ENCODE measurements around the gene SELENOI.
"Not testable (repeated sequence)": the region's sequence is repeated elsewhere in the genome, so short reads cannot be mapped to it uniquely, and the experiment has no call there.

Gene SELENOI

DNA sequence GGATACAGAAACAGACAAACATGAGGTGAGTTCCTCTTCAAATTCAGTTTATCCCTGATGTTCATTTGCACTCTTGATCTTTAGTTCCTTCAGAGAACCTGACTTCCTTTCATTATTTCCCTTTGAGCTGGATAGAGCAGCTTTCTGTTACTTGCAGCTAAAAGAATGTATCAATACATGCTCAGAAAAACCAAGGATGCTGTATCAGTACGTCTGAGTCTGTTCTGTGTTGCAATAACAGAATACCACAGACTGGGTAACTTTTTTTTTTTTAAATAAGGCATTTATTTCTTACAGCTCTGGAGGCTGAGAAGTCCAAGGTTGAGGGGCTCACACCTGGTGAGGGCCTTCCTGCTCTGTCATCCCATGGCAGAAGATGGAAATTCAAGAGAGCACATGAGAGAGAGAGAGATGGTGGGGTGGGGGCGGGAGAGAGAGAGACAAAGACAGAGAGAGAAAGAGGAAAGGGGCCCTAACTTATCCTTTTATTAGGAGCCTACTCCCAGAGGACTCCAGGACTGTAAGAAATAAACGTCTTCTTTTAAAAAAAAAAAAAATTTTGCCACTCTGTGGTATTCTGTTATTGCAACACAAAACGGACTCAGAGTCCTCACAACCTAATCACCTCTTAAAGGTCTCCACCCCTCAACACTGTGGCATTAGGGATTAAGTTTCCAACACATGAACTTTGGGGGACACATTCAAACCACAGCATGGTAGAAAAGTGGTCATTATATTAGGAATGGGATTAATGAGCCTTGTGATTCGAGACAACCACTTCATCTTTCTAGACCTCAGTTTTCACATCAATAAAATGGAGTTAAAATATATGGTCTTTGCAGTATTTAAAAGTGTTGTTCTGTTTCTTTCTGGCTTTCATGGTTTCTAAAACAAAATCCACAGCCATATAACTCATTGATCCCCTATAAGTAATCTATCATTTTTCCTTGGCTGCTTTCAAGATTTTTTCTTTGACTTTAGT, 18.4 kb upstream of the SELENOI start:
- no peak for FAIRE-seq

DNA sequence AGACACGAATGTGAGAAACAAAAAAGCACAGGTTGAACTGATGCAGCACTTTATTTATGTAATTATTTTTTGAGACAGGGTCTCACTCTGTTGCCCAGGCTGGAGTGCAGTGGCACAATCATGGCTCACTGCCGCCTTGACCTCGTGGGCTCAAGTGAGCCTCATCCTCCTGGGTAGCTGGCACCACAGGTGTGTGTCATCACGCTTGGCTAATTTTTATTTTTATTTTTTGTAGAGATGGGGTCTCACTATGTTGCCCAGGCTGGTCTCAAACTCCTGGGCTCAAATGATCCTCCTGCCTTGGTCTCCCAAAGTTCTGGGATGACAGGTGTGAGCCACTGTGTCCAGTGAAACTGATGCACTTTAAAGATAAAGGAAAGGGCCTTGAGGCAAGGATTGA, 16.9 kb upstream of the SELENOI start:
- not testable (repeated sequence) for FAIRE-seq

DNA sequence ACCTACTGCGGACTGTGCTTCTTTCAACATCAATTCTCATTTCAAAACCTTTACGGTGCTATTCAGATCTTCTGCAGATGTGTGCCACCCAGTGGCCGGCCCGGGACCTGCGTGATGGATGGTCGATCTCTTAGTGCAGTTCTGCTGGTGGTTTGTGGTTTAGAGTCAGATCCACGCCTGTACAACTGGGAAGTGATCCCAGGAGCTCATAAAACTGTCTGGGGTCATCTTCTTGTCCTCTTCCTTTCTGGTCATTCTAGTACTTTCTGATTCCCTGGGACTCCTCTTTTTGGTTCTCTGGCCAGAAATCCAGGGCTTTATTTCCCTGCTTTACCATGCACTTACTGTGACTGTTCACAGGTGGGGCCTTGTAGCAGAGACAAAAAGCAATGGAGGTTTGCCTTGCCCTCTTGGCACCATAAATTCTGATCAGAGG, 15.8 kb upstream of the SELENOI start:
- FAIRE-seq, result peak; percentile 83

DNA sequence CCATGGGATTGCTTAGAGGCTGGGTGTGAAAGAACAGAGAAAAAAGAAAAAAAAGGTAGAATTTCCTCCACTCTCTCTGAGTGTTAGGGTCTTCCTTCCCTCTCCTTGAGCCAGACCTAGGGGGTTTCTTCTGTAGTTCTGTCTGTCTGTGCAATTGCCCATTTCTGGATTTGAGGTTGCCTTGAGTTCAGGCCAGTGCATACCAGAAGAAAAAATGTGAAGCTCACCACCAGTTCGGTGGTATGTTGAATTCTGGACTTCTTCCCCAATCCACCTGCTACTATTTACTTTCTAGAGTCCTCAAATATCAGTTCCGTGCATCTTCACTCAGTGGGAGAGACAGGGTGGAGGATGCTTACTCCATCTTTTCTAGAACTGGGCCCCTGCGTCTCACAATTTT, 15.3 kb upstream of the SELENOI start:
- FAIRE-seq, result no peak

DNA sequence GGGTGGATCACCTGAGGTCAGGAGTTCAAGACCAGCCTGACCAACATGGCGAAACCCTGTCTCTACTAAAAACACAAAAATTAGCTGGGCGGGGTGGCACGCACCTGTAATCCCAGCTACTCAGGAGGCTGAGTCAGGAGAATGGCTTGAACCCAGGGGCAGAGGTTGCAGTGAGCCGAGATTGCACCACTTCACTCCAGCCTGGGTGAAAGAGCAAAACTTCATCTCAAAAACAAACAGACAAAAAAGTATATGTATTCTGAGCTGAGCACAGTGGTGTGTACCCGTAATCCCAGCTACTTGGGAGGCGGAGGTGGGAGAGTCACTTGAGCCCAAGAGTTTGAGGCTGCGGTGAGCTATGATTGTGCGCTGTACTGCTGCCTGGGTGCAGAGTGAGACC, 14.6 kb upstream of the SELENOI start:
- FAIRE-seq, result not testable (repeated sequence)

DNA sequence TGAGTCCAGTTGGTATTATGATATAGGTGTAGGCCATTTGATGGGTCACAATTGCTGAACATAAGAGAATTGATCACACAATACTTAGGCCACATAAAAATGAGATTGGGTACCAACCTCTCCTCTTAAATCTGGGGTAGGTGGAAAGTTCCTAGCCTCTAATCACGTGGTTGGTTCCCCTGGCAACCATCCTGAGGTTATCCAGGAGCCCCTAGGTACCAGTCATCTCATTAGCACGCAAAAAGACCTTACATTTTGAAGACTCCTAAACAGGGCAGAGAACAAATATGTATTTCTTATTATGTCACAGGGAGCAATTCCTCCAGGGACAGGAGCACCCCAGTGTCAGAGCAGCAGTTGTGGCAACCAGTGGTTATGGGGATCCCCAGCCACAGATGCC, 12.7 kb upstream of the SELENOI start:
- no peak for FAIRE-seq

DNA sequence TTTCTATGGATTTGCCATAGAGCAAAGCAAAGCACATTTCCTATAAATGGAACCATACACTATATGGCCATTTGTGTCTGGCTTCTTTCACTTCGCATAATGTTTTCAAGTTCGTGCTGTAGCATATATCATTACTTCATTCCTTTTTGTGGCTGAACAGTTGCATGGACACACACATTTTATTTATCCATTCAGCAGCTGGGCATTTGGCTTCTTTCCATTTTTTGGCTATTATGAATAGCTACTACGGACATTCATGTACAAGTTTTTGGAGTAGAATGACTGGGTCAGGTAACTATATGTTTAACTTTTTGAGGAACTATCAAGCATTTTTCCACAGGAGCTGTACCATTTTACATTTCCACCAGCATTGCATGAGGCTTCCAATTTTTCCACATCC, 10.7 kb upstream of the SELENOI start:
- FAIRE-seq, result no peak

DNA sequence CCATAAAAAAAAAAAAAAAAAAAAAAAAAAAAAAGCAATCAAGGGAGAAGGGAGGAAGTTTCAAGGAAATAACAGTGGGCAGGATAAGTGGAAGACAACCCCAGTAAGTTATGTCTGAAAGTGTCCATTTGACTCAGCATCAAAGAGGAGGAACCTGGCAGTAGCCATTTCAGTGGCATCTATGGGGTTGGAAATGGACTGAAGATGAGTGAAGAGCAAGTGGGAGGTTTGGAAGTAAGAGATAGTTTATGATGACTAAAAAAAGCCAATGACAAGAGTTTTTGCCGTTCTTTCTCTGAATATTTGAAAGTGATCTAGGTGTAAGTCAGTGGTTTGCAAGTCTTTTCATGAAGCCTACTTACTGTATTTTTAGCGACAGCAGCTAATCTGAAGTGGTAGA, 9.2 kb upstream of the SELENOI start:
- FAIRE-seq, result no peak

DNA sequence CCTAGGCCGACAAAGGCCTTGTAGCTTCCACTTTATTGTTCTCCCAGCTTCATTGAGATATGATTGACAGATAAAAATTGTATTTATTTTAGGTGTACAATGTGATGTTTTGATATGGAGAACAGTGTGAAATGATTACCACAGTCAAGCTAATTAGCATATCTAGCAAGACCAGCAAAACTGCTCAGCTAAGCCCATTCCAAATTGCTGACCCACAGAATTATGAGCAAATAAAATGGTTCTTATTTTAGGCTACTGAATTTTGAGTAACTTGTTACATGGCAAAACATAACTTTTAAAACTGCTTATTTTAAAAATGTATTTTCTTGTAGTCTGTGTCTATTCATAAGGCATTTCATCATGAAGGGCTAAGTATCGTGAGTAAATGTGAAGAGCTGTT, 8.6 kb upstream of the SELENOI start:
- no peak for FAIRE-seq

DNA sequence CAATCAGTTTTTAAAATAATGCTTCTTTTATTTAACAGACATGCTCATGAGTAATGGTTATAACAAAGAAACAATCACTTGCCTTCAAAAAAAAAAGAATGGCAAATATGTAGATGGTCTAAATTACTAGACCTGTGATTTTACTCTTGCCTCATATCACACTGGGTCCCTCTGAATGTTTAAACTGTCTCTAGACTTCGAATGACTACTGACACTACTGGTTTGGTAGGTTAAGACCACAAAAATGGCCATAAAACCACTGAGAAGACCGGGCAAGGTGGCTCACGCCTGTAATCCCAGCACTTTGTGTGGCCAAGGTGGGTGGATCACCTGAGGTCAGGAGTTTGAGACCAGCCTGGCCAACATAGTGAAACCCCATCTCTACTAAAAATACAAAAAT, 5.1 kb upstream of the SELENOI start:
- no peak for FAIRE-seq

DNA sequence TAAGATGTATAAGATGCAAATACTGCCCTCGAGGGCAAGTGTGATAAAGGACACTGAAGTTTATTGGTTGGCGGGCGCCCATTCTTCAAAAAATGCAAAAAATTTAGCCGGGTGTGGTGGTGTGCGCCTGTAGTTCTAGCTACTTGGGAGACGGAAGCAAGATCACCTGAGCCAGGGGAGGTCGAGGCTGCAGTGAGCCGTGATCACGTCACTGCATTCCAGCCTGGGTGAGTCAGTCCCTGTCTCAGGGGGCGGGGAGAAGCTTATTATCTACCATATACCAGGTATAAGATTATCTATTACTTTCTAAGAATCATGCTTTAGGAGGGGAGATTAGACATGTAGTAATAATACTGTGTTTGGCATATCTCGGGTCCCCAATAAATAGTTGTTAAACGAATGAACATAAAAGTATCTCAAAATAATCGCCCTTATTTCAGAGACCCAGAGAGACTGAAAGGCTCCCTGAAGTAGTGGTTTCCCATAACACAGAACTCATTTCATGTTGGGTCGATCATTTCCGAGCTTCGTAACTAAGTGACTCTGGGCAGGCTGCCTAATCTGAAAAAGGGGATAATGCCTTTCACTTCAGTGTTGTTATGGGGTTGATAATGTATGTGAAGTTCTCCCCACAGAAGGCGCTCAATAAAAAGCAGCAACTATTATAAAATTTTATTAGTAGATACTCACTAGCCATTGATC, 1.2 kb upstream of the SELENOI start:
- FAIRE-seq, result no peak

DNA sequence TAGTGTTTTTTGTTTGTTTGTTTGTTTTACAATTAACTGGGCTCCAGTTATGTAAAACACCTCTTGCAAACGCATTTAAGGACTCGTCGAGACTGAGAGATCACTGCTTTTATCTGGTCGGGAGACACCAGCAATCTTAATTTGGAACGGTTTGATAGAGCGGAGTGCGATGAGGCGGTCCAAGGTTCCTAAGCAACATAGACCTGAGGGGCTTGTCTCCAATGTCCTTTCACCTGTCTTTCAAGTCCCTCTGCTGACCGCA, 729 bp upstream of the SELENOI start:
- FAIRE-seq, result no peak

DNA sequence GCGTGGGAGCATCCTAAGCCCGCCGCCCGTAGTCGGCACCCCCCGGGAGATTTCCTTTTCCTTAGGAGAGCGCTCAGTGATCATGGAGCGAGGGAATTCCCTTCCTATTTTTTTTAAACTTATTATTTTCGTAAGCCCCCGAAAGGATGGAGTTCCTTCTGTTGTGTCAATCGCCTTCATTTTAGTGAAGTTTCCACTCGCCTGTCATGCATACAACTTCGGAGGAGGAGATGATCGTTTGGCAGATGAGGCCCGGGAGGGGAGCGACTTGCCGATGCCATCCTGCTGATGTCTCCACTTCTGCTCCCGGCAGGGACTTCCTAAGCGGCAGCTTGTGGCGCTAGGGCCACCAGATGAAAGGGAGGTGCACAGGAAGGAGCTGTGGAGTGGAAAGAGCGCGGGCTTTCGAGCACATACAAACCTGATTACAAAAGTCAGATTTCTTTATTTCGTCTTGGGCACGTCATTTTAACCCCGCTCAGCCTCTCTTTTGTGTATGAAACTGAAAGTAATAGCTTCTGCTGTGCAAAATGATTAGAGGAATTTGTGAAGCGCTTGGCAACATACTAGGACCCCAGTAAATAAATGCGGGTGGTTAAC, 611 bp downstream of the SELENOI start, which contains the start of gene ADGRF3:
ADGRF3 (minus strand) TSS at position 336 of the 600 bp plus-strand sequence. CDS start 555 bp downstream, outside the sequence.
- FAIRE-seq, result no peak

DNA sequence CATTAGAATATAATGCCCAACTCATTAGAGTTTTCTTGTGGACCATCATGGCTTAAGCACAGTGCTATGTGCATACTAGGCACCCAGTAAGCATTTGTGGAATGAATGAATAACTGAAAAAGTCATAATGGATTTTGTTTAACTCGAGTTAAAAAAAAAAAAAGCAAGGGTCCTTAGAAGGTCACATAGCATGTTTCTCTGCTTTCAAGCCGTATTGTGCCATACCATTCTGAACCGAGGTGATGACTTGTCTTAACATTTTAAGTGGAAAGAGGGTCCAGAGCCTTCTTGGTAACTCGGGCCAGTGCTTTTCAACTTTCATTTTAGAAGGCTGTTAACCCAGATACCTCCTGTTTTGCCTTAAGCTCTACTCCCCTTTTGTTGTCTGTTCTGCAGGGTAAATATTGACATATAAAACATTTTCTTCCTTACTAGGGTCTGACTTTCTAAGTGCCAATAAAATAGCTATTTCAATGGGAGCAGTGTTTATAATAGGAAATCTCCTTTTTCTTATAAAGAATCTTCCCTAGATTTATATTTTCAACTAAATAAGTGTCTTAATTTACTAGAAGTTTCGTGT, 1.4 kb downstream of the SELENOI start:
- no peak for FAIRE-seq

DNA sequence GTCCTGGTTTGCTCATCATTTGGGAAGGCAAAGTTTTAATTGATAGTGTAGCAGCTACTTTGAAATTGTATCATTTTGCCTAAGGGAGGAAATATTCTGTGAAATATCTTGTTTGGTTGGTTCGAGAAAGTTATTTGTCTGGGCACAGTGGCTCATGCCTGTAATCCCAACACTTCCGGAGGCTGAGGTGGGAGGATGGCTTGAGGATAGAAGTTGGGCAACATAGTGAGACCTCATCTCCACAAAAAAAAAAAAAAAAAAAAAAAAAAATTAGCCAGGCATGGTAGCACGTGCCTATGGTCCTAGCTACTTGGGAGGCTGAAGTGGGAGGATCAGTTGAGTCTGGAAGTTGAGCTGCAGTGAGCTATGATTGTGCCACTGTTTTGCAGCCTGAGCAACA, 3.7 kb downstream of the SELENOI start:
- FAIRE-seq, result no peak

DNA sequence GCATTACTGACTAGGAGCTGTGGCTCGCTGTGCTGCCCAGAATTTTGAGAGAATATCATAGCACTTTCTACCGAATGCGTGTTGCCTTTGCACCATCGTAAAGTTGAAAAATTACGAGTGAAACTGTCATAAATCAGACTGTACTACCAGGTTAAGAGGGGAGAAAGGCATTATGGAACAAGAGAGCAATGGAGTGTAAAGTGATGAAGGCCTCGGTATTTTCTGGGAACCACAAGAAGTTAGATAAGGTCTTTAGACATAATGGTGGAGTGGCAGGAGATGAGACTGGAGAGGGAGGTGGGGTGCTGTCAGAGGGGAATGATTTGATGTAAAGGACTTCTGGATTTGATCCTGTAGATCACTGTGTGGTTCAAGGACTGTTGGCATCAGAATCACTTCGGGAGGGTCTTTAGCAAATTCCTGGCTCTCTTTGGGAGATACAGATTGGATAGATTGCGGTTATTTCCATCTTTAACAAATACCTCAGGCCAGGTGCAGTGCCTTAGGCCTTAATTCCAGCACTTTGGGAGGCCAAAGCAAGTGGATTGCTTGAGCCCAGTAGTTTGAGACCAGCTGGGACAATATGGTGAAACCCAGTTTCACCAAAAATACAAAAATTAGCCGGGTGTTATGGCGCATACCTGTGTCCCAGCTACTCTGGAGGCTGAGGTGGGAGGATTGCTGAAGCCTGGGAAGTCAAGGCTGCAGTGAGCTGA, 5.6 kb downstream of the SELENOI start:
- no peak for FAIRE-seq

DNA sequence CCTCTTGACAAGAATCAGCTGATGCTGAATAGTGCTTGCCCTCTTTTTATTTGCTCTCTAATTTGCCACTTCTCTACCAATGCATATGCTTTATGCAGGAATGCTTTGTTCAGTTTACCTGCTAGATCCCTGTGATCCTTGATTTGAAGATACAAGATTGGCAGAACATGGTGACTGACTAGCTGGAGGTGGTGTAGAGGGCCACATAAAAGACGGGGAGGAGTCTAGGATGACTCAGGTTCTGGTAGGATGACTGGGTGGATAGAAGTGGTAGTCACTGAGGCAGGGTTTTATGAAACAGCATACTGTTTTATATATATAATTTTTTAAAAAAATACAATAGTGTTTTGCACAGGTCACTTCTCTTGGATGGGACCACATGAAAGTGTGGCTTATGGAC, 6.9 kb downstream of the SELENOI start:
- FAIRE-seq, result no peak

DNA sequence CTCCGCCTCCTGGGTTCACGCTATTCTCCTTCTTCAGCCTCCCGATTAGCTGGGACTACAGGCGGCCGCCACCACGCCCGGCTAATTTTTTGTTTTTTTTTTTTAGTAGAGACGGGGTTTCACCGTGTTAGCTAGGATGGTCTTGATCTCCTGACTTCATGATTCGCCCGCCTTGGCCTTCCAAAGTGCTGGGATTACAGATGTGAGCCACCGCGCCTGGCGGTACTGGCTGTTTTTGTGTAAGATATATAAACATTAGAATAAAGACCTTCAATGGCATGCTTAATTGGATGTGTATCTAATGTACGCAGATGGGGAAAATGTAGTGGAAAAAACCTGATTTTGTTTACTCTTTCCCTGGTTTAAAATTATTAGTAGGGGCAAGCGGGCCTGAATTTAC, 8.5 kb downstream of the SELENOI start:
- FAIRE-seq, result not testable (repeated sequence)

DNA sequence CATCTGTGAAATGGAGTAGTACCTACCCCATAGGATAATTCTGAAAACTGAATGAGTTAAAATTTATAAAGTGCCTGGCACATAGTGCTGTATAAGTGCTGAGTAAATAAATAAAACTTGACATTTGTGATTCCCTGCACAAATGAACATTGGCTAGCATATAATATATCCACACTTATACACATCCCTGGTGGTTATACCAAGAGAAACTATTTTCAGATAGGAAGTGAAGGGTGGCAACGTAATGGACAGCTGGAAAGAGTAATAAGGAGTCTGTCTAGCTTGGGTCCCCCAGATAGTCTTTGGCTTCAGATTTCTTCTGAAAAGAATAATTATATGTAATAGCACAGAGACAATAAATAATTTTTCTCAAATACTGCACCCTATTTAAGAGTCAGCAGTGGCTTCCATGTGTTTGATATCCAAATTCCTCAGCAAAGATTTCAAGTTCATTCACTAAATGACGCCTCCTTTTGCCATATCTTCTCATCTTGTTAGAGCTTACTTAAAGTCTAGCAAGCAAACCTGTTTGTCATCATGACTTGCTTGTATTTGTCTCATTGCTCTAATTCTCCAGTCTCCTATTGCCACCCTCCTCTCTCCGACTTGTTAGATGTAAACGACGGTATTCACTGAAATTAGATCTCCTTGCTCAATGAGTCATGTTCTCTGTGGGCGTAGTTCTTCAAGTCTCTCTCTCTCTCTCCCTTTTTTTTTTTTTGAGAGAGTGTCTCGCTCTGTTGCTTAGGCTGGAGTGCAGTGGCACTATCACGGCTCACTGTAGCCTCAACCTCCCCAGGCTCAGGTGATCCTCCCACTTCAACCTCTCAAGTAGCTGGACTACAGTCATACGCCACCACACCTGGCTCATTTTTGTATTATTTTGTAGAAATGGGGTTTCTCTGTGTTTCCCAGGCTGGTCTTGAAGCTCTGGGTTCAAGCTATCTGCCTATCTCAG, 9.4 kb downstream of the SELENOI start:
- no peak for FAIRE-seq

DNA sequence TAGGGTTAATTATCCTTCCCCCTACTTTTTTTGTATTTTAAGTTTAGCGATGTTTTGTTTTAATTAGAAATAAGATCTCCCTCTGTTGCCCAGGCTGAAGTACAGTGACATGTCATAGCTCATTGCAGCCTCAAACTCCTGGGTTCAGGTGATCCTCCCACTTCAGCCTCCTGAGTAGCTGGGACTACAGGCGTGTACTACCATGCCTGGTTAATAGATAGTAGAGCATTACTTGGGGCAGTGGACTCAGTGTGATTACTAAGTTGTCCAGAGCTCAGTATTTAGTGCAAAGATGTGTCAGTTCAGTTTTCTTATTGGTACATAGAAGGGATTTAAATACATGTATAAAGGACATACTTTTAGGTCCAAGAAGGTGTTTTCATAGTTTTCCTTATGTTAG, 10.2 kb downstream of the SELENOI start:
- FAIRE-seq, result no peak

DNA sequence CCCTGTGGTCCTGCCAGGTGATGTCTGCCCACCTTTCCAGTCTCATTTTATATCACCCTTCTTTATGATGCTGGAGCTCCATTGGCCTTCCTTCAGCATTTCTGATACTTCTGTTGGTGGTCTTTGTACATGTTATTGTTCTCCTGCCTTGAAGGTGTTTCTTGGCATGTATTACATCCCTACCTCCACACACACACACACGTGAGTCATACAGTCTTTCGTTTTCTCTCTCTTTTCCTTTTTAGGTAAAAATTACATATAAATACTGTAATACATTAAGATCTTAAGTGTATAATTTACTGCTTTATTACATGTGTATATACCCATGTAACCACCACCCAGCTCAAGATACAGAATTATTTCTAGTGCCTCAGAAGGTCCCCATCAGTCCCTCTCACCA, 10.8 kb downstream of the SELENOI start:
- no peak for FAIRE-seq

Measured in TTC549 (cell line).